Smooth muscle cell of trachea (primary cell): Measurements from ENCODE around the gene AKAP6. TPM values are rescaled to one million over a fixed set of nuclear protein-coding genes. Genes with fewer than 3 reads are reported as not detected.

ENCODE experiments used
- total RNA-seq: library from RNA; depleted of rRNA; stranded (reverse); fragments of >200 nt; gene quantifications from 2 replicates; pipeline ENCODE4 v1.2.1, GENCODE V29; 2014

The AKAP6 gene
- total RNA-seq: 0.29 and 0.50 TPM in 2 replicates

GRCh38 chr14:32329146-32329545, at the start of gene AKAP6:
AKAP6 (plus strand) TSS chr14:32329298; CDS start chr14:32433494, 104,196 bp downstream.

Other genes with a start within 250 kb of the AKAP6 start
- gene RNU6-7, start 127.3 kb upstream of the AKAP6 start, total RNA-seq: not detected in 2 replicates
- gene RNU6-8, start 126.0 kb upstream of the AKAP6 start, total RNA-seq: not detected in 2 replicates